HEK293T (cell line): ENCODE measurements around the gene NELFA.

Experiments
- ARNT ChIP-seq: fragments of 450-650 bp; IDR thresholded peaks from 2 replicates; pipeline ENCODE4 v1.6.1; 2017; ENCODE audit warnings: mild to moderate bottlenecking
- BHLHE40 ChIP-seq: fragments of 450-650 bp; IDR thresholded peaks from 2 replicates; pipeline ENCODE4 v1.6.1; 2016; ENCODE audit warnings: mild to moderate bottlenecking, moderate library complexity, borderline replicate concordance
- CTBP1 ChIP-seq: fragments of 450-650 bp; IDR thresholded peaks from 2 replicates; pipeline ENCODE4 v1.6.1; 2016; ENCODE audit warnings: borderline replicate concordance
- ELF4 ChIP-seq: fragments of 450-650 bp; IDR thresholded peaks from 2 replicates; pipeline ENCODE4 v1.6.1; 2017; ENCODE audit warnings: antibody characterized with exemption
- FOXK2 ChIP-seq: fragments of 450-650 bp; IDR thresholded peaks from 2 replicates; pipeline ENCODE4 v1.6.1; 2016; ENCODE audit warnings: mild to moderate bottlenecking
- FOXM1 ChIP-seq: fragments of 450-650 bp; IDR thresholded peaks from 2 replicates; pipeline ENCODE4 v1.6.1; 2017; ENCODE audit warnings: mild to moderate bottlenecking, borderline replicate concordance
- HDGF ChIP-seq: fragments of 450-650 bp; IDR thresholded peaks from 2 replicates; pipeline ENCODE4 v1.6.1; 2017; ENCODE audit warnings: antibody characterized with exemption, borderline replicate concordance
- L3MBTL2 ChIP-seq: fragments of 450-650 bp; conservative IDR thresholded peaks from 2 replicates; pipeline ENCODE4 v1.6.1; 2016; ENCODE audit warnings: mild to moderate bottlenecking
- LEF1 ChIP-seq: fragments of 450-650 bp; IDR thresholded peaks from 2 replicates; pipeline ENCODE4 v1.6.1; 2017; ENCODE audit warnings: mild to moderate bottlenecking, borderline replicate concordance
- SP1 ChIP-seq: fragments of 450-650 bp; IDR thresholded peaks from 2 replicates; pipeline ENCODE4 v1.6.1; 2017
- SUZ12 ChIP-seq: fragments of 450-650 bp; IDR thresholded peaks from 2 replicates; pipeline ENCODE4 v1.6.1; 2016; ENCODE audit warnings: mild to moderate bottlenecking
- TARDBP ChIP-seq: fragments of 450-650 bp; IDR thresholded peaks from 2 replicates; pipeline ENCODE4 v1.6.1; 2016
- ZNF384 ChIP-seq: fragments of 450-650 bp; IDR thresholded peaks from 2 replicates; pipeline ENCODE4 v1.6.1; 2016
- TF ChIP-seq, protein P1 (sequence below): fragments of 450-650 bp; IDR thresholded peaks from 2 replicates; pipeline ENCODE4 v1.6.1; 2016

DNA sequence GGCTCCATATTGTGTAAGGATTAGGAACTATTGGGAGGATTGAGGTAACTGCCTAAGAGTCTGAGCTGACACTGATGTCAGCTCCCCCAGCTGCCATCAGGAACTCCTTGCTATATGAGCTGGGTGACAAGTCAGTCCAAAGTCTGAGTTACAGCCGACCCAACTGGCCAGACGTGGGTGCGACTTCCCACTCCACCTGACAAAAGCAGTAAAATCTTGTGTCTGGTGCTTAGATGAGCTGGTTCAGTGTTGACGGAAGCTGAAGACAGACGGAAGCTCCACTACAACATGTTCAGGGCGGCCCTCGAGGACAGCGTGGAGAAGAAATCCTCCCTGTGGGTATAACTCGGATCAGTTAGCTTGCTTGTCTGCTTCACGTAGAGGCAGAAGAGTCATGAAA is 27.6 kb upstream of the NELFA start:
- TF ChIP-seq HDGF: no peak
- TF ChIP-seq L3MBTL2: no peak
- no peak for TF ChIP-seq SP1
- TF ChIP-seq SUZ12: no peak
- TF ChIP-seq TARDBP: no peak
- TF ChIP-seq, protein P1, sequence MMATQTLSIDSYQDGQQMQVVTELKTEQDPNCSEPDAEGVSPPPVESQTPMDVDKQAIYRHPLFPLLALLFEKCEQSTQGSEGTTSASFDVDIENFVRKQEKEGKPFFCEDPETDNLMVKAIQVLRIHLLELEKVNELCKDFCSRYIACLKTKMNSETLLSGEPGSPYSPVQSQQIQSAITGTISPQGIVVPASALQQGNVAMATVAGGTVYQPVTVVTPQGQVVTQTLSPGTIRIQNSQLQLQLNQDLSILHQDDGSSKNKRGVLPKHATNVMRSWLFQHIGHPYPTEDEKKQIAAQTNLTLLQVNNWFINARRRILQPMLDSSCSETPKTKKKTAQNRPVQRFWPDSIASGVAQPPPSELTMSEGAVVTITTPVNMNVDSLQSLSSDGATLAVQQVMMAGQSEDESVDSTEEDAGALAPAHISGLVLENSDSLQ: no peak
- no peak for TF ChIP-seq FOXM1
- no peak for TF ChIP-seq BHLHE40
- TF ChIP-seq LEF1: no peak
- no peak for TF ChIP-seq FOXK2
- TF ChIP-seq CTBP1: no peak
- TF ChIP-seq ARNT: no peak
- no peak for TF ChIP-seq ELF4
- TF ChIP-seq ZNF384: no peak
